Ovary (tissue), 3 donors: ENCODE results near the gene EEF1G.

ENCODE experiments used
- CTCF ChIP-seq, 3 donors: fragments of 450-650 bp in 2 of 3; fragments of 200-600 bp in 1 of 3; IDR thresholded peaks; one replicate each; pipeline versions ENCODE4 v1.5.1 to v1.8.0; 2016 to 2022; ENCODE audit warnings: antibody characterized with exemption in 3 of 3, mild to moderate bottlenecking in 1 of 3
- EP300 ChIP-seq: sonication (generic); formaldehyde crosslinking; IDR thresholded peaks from one replicate; pipeline ENCODE4 v1.6.1; 2017; ENCODE audit warnings: antibody characterized with exemption
- POLR2A ChIP-seq: fragments of 450-650 bp; IDR thresholded peaks from one replicate; pipeline ENCODE4 v1.6.1; 2017; ENCODE audit warnings: antibody characterized with exemption, mild to moderate bottlenecking, moderate library complexity
- donor health status: DM: no; HTN: no; CAD: no.

DNA sequence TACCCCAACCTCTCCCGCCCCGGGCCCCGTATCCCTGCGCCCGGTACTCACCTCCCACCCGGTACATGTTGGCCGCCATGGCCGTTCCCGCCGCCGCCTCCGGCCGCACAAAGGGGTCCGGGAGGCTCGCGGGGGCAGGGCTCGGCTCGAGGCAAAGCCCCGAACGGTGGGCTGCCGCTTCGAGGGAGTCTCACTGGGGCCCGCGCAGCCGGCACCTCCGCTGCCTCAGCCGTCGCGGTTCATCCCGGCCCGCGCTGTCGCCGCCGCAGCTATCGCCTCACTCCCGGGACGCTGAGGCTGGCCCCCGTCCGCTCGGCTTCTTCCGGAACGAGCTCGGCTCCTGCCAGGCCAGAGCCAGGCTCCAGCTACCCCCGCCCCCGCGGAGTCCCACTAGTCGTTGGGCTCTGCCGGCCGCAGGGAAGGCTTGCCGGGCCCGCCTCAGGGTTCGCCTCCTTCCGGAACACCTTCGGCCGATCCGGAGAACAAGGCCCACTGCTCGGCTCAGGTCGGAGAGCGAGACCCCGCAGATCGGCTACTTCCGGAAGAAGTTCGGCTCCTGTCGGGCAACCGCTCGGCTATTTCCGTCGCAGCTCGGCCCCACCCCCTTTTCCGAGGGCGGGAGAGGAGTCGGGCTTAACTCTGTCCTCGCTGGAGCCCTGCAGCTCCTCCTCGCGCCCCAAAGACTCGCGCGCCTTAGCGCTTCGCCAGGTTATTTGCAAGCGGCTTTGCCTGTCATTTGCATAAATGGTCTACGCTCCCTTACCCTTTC, 27.9 kb upstream of the EEF1G start, which contains the start of gene MTA2:
- TF ChIP-seq EP300 (no peak), CTCF (IDR thresholded peaks at IDR 0.05) (no peak), POLR2A (peak; percentile 59)
